K562 (cell line): ENCODE data around the gene ELOB.
"Not testable (repeated sequence)": the region's sequence is repeated elsewhere in the genome, so short reads cannot be mapped to it uniquely, and the experiment has no call there.

Source experiments
- MCM3 ChIP-seq: fragments of 450-650 bp; IDR thresholded peaks from 2 replicates; pipeline ENCODE4 v1.6.1; 2016
- NRF1 ChIP-seq, 2 experiments: fragments of 450-650 bp; IDR thresholded peaks in 1 of 2; conservative IDR thresholded peaks in 1 of 2; 2 replicates each; pipeline ENCODE4 v1.6.1; 2014; ENCODE audit warnings: mild to moderate bottlenecking in 2 of 2
- POLR3G ChIP-seq: IDR thresholded peaks from 2 replicates; pipeline ENCODE4 v1.6.1; 2011; ENCODE audit not compliant: insufficient read length, insufficient replicate concordance; ENCODE audit errors: extremely low read depth
- RBM34 ChIP-seq: fragments of 200-400 bp; formaldehyde crosslinking; IDR thresholded peaks from 2 replicates; pipeline ENCODE4 v1.6.1; 2018; ENCODE audit warnings: low read length, borderline replicate concordance; ENCODE audit not compliant: insufficient read depth
- TBP ChIP-seq: optimal IDR thresholded peaks from 2 replicates; pipeline ENCODE3; 2011; ENCODE audit warnings: low read depth, low read length, improper control_type of control experiment
- ZNF239 ChIP-seq: fragments of 250-450 bp; sonication (Bioruptor Pico); IDR thresholded peaks from 2 replicates; pipeline ENCODE4 v1.4.0; 2020; ENCODE audit warnings: mild to moderate bottlenecking
- ZNF408 ChIP-seq: fragments of 250-450 bp; sonication (Bioruptor Pico); IDR thresholded peaks from 2 replicates; pipeline ENCODE4 v1.4.0; 2020; ENCODE audit warnings: low read depth, mild to moderate bottlenecking, moderate library complexity
- TF ChIP-seq, protein P1 (sequence below): sonication (generic); formaldehyde crosslinking; IDR thresholded peaks from 2 replicates; pipeline ENCODE4 v1.8.1; 2022; ENCODE audit warnings: missing genetic modification reagents

DNA sequence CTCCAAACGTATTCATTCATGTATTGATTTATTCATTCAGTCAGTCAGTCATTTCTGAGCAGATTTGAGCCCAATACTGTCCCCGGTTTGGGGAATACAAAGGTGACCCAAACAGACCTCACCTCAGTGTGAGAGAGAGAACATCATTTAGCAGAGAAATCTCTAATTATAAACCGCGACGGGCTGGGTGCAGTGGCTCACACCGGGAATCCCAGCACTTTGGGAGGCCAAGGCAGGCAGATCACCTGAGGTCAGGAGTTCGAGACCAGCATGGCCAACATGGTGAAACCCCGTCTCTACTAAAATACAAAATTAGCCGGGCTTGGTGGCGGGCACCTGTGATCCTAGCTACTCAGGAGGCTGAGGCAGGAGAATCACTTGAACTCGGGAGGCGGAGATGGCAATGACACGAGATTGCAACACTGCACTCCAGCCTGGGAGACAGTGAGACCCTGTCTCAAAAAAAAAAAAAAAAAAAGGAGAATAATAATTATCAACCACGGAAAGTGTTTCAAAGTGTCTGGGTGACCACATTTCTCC lies 55.4 kb downstream of the ELOB start:
- TF ChIP-seq POLR3G; ZNF239 (CRISPR knock-in tag); RBM34; NRF1 (conservative IDR thresholded peaks at IDR 0.05 in 1 of 2, IDR thresholded peaks at IDR 0.05 in 1 of 2); ZNF408 (CRISPR knock-in tag); TBP; MCM3: not testable (repeated sequence)
- TF ChIP-seq, protein P1, sequence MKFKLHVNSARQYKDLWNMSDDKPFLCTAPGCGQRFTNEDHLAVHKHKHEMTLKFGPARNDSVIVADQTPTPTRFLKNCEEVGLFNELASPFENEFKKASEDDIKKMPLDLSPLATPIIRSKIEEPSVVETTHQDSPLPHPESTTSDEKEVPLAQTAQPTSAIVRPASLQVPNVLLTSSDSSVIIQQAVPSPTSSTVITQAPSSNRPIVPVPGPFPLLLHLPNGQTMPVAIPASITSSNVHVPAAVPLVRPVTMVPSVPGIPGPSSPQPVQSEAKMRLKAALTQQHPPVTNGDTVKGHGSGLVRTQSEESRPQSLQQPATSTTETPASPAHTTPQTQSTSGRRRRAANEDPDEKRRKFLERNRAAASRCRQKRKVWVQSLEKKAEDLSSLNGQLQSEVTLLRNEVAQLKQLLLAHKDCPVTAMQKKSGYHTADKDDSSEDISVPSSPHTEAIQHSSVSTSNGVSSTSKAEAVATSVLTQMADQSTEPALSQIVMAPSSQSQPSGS (CRISPR knock-in tag) = not testable (repeated sequence)
